COLO668 (cell line): ENCODE results near the gene BTBD2.
A peak's percentile ranks its signal among the peaks of the same experiment; 100 is the strongest.

Experiments used
- DNase-seq: peaks from one replicate; lab custom pipeline; 2025; ENCODE audit not compliant: unreplicated experiment; lab: John Stamatoyannopoulos, UW

Gene BTBD2

DNA sequence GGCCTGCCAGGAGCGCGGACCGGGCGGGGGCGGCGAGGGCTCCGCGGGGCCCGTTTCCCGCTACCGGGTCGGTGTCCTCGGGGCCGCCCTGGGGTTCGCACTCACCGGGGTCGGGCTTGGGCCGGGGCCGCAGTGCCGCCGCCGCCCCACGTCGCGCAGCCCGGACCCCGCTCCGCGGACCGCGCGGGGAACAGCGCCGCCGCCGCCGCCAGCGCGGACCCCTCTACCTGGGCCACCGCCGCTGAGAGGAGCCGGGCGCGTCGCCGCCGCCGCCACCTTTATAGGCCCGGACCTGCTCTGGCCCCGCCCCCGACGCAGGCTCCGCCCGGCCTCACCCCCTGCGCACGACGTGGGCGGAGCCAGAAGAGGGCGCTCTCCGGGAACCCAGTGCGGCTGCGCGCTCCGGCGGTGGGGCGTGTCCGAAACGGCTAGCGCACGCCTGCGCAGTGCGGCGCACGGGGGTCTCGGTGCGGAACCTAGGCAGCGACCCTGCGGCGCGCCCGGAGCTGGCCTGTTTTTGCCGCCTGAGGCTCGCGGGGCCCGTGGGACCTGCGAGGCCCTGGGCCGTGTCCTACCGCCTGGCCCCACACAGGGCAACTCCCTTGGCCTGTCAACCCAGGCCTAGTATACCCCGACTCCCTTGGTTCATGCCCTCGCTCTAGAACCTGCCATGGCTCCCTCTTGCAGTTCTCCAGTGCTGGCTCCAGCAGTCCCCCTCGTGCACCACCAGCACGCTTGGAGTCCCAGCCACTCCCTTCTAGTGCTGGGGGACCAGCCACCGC is 35.7 kb upstream of the BTBD2 start, which contains the start of gene MKNK2:
MKNK2 (minus strand) TSS at position 254 of the 782 bp plus-strand sequence. CDS start 393 bp downstream, outside the sequence.
- DNase-seq = peak; percentile 93

DNA sequence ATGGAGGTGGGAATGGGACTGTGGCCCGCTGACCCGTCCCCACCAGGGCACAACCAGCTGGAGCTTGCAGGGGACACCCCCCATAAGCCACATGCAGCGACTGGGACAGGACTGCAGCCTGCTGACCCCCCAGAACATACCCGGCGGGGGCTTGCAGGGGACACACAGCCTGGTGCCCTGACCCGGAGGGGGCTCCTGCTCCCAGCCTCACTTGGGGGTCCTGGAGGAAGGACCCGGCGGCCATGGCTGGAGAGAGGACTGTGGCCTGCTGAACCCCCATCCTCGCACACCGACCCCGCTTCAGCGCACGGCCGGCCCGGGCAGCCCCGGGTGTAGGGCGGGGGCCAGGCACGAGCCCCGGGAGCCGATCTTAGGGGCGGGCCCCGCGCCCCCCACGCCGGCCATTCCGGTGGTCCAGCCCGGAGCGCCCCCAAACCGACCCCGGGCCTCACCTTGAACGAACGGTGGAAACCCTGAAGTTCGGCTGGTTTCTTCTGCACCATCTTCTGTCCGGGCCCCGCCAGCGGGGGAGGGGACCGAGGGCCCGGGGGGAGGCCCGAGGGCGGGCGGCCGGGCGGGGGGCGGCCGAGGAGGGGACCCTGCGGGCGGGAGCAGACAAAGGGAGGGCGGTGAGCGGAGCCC is 35.0 kb upstream of the BTBD2 start:
- peak; percentile 60 for DNase-seq

DNA sequence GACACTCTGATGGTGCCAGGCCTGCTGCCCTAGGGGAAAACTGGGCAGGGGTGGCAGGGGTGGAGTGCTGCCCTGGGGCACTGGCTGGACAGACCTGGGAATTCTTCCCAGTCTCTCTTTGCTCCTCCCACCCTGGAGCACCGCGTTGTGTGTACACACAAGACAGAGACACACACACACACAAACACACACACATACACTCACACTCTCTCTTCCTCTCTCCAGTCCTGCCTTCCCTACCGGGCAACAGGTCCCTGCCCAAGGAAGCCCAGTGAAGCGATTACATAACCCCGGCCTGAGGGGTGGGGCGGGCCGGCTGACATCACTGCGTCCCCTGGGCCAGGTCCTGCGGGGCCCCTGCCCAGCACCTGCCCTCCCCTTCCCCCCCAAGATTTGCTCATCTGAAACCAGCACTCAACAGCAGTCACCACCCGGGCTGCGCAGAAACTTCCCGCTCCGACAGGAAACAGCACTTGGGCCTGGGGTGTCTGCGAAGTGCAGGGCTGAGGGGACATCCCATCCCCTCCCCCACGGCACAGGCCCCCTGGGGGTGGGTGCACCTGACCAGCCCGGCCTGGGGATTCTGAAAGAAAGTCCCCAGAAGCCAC is 34.3 kb upstream of the BTBD2 start:
- DNase-seq = peak; percentile 89

DNA sequence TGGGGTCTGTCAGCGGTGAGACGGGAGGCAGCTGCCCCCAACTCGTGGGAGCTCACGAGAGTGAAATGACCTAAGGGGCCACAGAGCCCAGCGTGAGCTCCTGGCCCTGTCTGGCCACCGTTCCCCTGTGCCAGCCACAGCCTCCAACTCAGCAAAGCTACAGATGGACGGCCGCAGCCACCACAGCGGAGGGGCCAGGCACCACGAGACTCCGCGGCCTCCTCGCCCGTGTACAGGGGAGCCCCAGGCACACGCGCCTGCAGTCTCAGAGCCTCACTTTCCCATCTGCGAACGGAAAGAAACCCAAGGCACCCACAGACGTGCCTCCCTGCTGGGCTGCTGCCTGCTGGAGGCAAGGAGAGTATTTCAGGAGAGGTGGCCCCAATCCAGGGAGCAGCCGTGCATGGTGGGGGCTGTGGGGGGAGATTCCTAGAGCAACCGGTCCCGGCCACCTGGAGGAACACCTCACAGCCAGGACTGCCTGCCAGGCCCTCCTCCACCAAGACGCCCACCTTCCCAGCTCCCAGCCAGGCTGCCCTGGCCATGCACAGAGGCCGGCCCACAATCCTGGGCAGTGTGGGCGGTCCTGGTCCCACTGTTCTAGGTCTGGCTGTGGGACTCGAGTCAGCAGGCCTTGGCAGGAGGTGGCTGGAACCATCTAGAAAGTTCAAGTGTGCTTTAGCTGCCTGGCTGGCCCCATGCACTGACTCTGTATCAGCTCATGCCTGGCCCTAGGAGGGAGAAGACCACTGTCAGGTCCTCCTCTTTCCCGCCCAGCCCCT is 33.6 kb upstream of the BTBD2 start:
- no peak for DNase-seq

DNA sequence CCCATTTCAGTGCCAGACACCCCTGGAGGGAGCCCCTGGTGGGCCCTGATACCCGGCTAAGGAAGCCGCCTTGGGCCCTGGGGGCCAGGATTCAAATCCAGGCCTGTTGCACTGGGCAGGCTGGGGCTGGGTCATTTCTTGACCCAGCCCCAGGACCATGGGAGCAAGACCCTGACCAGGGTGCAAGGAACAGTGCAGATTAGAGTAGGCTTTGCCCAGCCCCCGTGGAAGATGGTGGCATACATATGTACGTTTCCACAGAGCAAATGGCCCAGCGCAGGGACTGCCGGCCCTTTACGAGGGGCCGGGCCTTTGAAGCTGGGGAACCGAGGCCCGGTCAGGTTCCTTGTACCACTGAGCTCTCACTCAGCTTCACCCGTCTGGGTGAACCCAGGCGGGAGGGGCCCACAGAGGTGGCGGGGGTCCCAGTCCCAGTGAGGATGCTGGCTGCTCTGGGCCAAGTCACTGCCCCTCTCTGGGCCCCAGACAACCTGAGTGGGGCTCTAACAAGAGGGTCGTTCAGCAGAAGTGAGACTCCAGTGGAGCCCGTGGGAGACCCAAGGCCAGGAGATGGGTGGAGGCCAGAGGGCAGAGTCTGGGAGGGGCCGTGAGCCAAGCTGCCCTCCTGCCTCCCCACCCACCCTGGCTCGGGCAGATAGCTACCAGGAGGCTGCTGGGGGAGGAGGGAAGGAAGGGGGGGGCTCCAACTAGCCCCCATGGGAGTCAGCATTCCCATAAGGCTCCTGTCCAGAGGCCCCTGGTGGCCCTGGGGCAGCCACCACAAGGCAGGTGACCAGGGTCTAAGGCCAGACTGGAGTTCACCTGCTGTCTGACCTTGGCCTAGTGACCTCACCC is 32.8 kb upstream of the BTBD2 start:
- DNase-seq = no peak

DNA sequence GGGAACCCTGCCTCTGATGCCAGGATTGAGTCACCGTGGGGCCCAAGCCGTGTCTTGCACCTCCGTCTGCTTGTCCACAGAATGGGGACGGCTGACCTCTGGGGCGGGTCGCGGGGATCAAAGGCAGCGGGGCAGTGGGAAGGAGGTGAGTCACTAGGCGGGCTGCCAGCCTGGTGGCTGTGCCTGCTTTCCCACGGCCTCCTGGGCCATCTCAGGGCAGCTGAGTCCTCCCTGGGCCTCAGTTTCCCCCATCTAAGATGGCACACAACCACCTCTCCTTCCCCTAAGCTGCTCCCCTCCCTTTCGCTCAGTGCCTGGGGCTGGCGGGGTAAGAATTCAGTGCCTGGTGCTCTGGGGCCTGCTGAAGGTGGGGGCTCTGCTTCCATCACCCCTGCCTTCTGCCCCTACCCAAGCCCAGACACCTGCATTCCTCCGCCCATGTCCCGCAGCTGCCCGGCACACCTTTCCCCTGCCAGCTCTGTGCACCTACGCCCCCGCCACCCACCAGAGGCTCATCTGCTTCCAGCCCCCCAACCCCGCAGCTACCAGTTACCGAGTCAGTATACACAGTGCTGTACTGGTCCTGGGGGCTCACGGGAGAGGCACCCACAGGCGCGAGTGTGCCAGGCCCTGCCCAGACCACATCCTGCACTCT is 32.1 kb upstream of the BTBD2 start:
- no peak for DNase-seq

DNA sequence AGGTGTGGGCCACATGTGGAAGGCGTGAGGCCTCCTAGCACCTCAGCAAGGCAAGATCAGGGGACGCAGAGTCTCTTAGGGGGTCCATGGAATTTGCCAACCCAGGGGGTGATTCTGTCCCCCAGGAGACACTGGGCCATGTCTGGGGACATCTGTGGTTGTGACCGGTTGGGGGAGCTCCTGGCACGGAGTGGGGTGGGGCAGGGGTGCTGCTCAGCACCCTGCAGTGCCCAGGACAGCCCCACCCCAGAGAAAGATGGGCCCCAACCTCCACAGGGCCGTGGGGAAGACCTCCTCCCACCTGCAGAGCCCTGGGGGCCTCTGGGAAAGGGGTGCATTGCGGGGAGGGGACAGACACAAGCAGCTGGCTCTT is 31.5 kb upstream of the BTBD2 start:
- no peak for DNase-seq

DNA sequence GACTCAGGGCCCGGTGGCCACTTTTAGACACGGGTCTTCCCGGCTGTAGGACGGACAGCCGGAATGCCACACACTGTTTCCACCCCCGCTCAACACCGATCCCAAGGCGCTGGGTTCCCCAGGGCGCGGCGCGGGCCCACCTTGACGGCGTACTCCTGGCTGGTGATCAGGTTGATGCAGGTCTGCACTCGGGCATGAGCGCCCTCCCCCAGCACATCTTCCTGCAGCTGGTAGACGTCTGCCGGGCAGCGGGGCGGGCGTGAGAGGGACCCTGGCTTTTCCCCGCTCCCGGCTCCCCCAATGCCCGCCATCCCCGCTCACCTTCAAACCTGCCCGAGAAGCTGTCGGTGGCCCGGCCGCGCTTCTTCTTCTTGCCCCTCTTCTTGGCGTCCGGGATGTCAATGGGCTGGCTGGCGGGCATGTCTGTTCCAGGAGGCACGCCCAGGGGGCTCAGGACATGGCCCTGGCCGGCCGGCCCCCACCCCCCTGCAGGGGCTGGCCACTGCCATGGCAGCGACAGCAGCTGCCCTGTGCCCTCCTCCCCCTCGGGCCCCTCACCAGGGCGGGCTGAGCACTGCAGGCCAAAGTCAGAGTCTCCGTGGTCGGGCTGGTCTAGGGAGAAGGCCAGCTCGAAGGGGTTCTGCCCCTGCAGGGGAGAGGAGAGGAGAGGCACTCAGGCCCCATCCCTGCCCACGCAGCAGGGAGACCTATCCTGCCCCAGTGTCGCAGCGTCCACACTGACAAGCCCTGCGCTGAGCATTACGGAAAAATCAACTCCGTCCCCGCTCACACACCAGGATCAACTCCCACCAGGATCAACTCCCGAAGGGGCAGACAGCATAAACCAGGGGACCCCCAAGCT is 30.8 kb upstream of the BTBD2 start:
- DNase-seq = no peak

DNA sequence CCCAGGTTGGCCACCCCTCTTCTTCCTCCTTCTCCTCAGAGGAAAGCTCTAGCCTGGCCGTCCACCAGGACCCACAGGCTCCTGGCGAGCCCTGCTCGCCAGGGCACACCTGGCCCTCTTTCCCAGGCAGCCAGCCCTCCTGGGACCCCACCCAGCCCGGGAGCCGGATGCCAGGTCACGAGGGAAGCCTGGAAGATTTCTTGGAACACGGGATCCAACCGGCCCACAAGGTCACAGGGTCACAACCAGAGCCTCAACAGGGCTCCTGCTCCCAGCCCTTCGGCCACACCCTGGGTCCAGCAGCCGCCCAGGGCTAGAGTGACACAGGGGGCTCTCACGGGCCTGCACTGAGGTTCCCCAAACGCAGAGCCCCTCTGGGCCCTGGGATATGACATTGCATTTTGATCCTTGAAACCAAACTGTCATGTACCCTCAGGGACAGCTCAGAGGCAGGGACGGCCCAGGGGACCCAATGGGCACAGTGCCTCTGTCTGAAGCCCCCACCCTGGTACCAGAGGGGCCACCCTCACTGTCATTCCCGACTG is 30.1 kb upstream of the BTBD2 start:
- DNase-seq = no peak

DNA sequence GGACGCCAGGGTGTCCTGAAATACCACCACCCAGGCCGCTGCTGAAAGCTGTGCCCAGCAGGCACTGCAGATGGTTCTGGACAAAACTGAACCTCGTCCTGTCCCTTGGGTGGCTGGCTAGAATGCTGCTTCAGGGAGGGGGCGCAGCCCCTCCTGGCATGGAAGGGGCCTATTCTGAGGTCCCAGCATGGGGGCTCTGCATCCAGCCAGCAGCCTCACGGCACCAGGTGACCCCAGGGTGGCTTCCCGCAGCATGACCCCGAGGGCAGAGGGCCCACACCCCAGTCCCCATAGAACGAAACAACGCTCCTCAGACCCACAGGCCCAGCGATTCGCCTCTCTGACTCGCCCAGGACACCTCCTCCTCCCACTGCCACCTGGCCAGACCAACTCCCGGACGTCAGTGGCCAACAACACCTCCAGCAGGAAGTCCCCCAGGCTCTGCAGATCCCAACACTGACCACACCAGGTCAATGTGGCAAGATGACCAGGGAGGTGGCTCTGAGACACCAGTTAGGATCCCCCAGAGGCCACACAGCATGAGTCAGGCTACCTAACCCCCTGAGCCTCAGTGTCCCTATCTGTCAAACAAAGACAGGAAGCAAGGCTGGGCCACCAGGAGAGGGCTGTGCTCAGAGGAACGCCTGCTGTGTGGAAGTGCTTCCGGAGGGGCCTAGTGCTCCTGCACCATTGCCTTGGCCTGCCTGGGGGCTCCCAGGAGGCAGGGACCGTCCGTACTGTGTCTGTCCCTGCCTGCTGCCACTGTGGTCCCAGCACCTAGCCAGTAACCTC is 29.4 kb upstream of the BTBD2 start:
- DNase-seq = no peak

DNA sequence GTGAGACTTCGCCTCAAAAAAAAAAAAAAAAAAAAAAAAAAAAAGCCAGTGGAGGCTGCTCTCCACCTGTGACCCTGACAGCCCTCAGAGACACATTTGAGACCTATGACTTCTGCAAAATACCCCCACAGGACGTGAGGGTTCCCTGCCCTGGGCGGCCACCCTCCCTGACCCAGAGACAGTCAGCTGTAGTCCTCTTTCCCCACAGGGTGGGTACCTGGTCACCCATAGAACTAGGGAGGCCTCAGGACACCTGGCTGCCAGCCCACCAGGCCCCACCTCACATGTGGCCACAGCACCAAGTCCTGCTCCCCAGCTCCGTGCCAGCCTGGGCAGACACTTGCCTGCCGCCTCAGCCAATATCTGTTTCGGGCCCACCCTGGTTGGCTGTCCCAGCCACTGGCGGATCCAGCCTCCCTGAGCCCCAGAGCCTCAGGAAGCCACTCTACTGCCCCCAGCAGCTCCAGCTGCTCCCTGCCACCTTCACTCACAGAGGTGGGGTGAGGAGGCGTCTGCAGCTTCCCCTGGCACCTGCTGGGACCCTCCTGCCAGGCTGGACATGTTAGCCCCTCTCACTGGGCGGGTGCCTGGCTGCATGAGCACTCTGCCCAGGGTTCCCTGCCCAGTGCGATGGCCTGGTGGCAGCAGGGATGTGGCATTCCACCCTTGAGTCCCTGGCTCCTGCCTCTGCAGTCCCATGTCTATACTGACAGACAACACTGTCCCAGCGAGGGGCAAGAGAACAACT is 28.6 kb upstream of the BTBD2 start:
- DNase-seq = no peak

DNA sequence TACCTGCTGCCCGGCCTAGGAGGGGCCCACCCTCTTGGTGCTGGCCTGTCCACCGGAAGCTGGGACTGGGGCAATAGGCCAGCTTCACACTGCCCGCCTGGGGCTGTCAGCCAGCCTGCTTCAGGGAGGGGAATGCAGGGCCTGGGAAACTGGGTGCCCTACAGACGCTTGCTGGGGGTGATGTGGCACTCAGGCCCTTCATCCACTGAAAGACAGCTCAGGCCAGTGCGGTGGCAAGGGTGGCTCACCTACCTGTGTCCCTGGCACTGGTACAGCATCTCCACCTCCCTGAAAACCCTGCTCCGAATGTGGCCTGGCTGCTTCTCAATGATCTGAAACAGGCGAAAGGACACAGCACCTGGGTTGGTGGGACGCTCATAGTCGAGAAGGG is 27.7 kb upstream of the BTBD2 start:
- DNase-seq = no peak

DNA sequence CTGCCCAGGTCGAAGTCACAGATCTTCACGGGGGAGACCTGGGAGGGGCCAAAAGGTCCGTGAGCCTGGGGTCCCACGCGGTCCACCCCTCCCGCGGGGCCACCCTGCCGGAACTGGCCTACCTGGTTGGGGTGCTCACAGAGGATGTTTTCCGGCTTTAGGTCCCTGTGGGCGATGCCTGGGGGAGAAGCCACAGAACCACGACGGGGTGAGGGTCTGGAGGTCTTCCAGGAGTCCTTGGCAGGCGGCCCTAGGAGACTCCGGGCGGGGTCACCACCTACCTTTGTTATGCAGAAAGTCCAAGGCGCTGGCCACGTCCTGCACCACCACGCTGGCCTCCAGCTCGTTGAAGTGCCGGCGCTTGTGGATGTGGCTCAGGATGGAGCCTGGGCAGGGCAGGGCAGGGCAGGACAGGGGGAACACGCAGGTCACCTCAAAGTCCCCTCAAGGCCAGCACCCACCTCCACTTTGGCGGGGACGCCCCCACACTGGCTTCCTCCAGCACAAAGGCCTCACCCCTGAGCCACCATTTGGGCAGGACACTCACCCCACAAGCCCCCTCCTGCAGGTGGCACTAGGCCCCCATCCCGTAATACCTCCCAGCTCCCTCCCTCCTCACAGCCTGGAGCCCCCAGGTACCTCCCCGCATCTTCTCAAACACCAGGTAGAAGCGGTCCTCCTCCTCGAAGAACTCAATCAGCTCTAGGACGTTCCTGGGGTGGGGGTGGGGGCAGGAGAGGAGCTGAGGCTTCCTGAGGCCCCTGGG is 27.2 kb upstream of the BTBD2 start:
- no peak for DNase-seq

DNA sequence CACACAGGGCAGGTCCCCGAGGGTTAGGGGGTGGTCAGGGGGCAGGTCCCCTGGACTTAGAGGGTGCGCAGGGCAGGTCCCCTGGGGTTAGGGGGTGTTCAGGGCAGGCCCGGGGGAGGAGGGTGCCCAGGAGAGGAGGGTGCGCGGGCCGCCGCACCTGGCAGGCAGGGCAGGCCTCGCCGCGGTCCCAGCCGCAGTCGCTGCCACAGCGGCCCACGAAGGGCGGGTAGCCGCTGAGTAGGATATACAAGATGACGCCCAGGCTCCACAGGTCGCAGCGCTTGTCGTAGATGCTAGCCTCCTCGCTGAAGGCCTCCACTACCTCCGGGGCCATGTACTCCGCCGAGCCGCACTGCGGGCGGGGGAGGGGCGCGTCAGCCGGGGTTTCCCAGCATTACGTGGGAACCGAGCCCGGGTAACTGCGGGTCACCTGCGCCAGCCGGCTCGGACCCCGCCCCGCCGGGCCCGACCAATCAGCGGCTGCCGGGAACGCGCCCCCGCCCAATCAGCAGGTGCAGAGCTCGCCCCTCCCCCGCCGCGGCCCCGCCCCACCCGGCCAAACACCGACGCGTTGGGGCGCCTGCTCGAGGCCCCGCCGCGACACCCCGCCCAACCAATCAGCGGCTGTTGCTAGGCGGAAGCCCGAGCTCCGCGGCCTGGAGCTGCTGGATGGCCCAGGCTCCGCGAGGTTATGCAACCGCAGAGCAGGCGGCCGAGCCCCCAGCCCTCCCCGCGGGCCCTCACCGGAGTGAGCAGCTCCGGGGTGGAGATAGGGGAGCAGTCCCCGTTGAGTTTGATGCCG is 26.4 kb upstream of the BTBD2 start:
- DNase-seq = peak; percentile 98

DNA sequence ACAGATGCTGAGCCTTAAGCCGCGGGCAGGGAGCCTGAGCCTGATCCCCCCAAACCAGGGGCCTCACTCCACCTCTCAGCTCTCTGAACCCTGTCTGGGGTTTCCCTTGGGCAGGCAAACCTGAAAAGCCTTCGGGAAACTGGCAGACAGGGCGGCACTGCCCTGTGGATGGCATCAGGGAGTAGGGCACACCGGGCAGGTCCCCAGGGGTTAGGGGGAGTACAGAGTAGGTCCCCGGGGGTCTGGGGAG is 25.8 kb upstream of the BTBD2 start:
- DNase-seq = no peak
